ENCODE measurements around the gene BICRA. TPM values are rescaled to one million over a fixed set of nuclear protein-coding genes. Genes with fewer than 3 reads are reported as not detected.

Gene BICRA
- total RNA-seq, 1 experiment from 2014 or later, result 29.3 TPM

- Histone ChIP-seq H3K14ac (ENCODE audit: insufficient read depth, low read length) (no peak overlapping the region), H3K9ac (ENCODE audit: extremely low read depth, insufficient read length, low read length) (no peak overlapping the region), H4K8ac (replicated peaks; ENCODE audit: insufficient read length, low read depth, low read length) (no peak overlapping the region), H4K5ac (ENCODE audit: insufficient read length, low read depth, low read length) (no peak overlapping the region), H4K91ac (ENCODE audit: insufficient read length, low read depth, low read length) (no peak overlapping the region), H3T11ph (ENCODE audit: low read length) (no peak overlapping the region), H3K79me2 (ENCODE audit: insufficient read depth, low read length) (peaks cover 3% of the 10 kb centered on the region; the same call in 1 of the 2 replicates), H4K20me1 (ENCODE audit: control insufficient read depth, insufficient read depth, insufficient read length) (no peaks in the 10 kb centered on the region), H3K18ac (ENCODE audit: insufficient read length, low read depth, low read length) (no peak overlapping the region), H2AK5ac (ENCODE audit: insufficient read length, low read length) (no peak overlapping the region), H3K4me2 (ENCODE audit: insufficient read depth, insufficient read length, low read length) (no peak overlapping the region), H3K27me3 (ENCODE audit: insufficient read depth, low read length) (no peaks in the 10 kb centered on the region), H3K79me1 (ENCODE audit: insufficient read depth, low read depth, low read length, poor library complexity, severe bottlenecking) (peaks cover 16% of the 10 kb centered on the region), H2BK20ac (ENCODE audit: low read depth, low read length, poor library complexity, severe bottlenecking) (no peak overlapping the region), H2BK5ac (ENCODE audit: insufficient read length, low read length) (no peak overlapping the region), H3K9me3 (ENCODE audit: control insufficient read depth, low read depth, low read length) (no peaks in the 10 kb centered on the region), H2BK15ac (ENCODE audit: low read depth, low read length) (no peak overlapping the region), H3K4me1 (ENCODE audit: insufficient read depth, low read length) (no peaks in the 10 kb centered on the region), H2AFZ (ENCODE audit: low read length) (no peak overlapping the region), H3K27ac (ENCODE audit: insufficient read length, low read depth, low read length) (no peak overlapping the region), H3K23me2 (ENCODE audit: insufficient read length, low read depth, low read length, poor library complexity, severe bottlenecking) (no peaks in the 10 kb centered on the region), H3K56ac (ENCODE audit: insufficient read length, low read depth, low read length) (no peak overlapping the region), H3K23ac (ENCODE audit: insufficient read length, low read depth, low read length) (no peak overlapping the region), H2BK120ac (ENCODE audit: low read depth, low read length, poor library complexity, severe bottlenecking) (no peak overlapping the region), H3K4ac (ENCODE audit: low read depth, low read length) (no peak overlapping the region), H2BK12ac (ENCODE audit: insufficient read length, low read depth, low read length) (no peak overlapping the region)
- no peaks in the 10 kb centered on the region for H3K27me3 Mint-ChIP-seq (ENCODE audit: low read depth)
- H3K9me3 Mint-ChIP-seq, result no peaks in the 10 kb centered on the region
- peak overlapping the region; percentile 2 to 52 (median 19); a peak in 3 of 7 replicates for H3K27ac Mint-ChIP-seq
- peaks cover 0 to 10% of the 10 kb centered on the region in 2 experiments; a peak in 2 of 4 replicates for H3K4me1 Mint-ChIP-seq
- WGBS (ENCODE audit: extremely low coverage, insufficient read length, low lambda C conversion rate), result no CpG with 5 or more reads among the region's 24 CpGs
- peaks cover 2 to 19% (median 3%) of the 10 kb centered on the region in 3 experiments; a peak in 5 of 7 replicates for H3K36me3 Mint-ChIP-seq (ENCODE audit: insufficient read depth in 1 of 3, low read depth in 3 of 3)
- no peak for DNase-seq
- H3K4me3 Mint-ChIP-seq, result no peak overlapping the region
- no peak for TF ChIP-seq CTCF (conservative IDR thresholded peaks at IDR 0.05)
Observed at GRCh38 chr19:47658431-47659348, 49.8 kb downstream of the BICRA start.

Data from H9 (cell line).